Left lobe of liver (tissue), 2 donors: ENCODE results near the gene MIDN. TPM values are rescaled to one million over a fixed set of nuclear protein-coding genes. Genes with fewer than 3 reads are reported as not detected.

Source experiments
- ATAC-seq: fragments of 200-7000 bp; cut with Tn5 transposase; one replicate; pipeline ENCODE4 v1.9.1; 2020; ENCODE audit warnings: mild to moderate bottlenecking, moderate library complexity
- DNase-seq: peaks from one replicate; pipeline ENCODE4 v3.0.0-alpha.2; 2020; ENCODE audit warnings: low spot score
- total RNA-seq: library from RNA; stranded (reverse); gene quantifications from one replicate; pipeline ENCODE4 v1.2.1, GENCODE V29; 2021
- donor health status: DM: no; HTN: no; CAD: no; lungs with moderate emphysema.
- donor health status: DM: no; HTN: yes; CAD: no.

MIDN gene
- total RNA-seq, 1 donor from 2014 or later: 51.7 TPM

DNA sequence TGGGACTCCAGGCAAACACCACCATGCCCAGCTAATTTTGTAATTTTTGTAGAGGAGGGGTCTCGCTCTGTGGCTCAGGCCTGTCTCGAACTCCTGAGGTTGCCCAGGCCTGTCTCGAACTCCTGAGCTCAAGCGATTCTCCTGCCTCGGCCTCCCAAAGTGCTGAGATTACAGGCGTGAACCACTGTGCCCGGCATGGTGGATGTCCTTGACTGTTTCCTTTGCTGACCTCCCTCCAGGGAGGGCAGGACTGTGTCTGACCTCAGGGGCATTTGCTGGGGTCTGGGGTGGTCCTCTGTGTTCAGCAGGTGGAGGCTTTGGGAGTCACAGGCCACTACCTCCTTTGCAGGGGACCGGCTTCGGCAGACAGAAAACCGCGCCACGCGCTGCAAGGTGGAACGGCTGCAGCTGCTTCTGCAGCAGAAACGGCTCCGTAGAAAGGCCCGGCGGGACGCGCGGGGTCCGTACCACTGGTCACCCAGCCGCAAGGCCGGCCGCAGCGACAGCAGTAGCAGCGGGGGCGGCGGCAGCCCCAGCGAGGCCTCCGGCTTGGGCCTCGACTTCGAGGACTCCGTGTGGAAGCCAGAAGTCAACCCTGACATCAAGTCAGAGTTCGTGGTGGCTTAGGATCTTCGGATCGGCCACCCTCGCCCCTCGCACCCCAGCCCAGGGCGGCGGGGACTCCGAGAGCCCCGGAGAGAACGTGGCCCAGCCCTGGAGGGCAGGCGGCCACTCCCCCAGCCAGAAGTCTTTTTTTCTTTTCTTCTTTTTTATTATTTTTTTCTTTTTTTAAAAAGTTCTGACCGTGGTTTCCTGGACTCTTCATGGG, 8.5 kb downstream of the MIDN start:
- DNase-seq (no peak), ATAC-seq (no peak)

DNA sequence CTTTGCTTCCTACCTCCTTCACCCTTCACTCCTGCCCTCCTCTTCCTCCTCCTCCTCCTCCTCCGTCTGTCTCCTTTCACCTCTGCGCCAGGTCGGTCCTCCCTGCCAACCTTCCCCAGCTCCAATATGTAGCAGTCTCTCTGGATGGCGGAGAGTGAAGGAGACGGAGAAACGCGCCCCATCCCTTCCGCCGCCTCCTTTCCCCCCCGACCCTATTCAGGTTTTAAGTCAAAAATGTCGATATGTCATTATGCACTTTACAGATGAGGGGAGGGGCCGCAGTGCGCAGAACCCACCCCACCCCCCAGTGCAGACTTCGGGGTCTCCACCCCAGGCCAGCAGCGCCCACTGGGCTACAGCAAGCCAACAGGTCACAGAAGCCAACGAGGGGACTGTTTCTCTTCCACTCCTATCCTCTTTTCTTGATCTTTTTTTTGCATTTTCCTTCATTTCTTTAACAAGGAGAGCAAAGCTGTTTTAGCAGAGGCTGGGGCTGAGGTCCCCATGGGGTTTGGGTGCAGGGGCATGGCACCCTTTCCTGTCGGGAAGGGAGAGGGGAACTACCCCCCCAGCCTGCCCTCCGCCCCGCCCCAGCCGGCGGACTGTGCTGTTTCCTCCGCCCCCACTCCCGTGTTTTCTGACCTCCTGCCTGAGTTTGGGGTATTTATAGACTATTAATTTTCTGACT, 9.2 kb downstream of the MIDN start:
- no peak for ATAC-seq
- no peak for DNase-seq

DNA sequence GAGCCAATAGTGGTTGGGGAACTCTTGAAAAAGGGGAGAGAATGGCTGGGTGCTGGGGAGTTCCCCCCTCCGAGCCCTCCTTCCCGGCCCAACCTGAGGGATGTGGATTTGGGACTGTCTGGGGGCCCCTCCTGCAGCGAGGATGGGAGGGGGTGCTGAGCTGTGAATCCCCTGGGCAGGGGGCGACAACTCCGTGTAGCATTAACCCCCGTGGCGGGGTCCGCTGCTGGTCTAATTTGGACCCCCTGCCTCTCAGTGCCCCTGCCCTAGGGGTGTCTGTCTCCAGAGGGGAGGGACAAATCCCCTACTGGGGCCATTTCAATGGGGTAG, 9.7 kb downstream of the MIDN start:
- ATAC-seq (no peak), DNase-seq (no peak)

DNA sequence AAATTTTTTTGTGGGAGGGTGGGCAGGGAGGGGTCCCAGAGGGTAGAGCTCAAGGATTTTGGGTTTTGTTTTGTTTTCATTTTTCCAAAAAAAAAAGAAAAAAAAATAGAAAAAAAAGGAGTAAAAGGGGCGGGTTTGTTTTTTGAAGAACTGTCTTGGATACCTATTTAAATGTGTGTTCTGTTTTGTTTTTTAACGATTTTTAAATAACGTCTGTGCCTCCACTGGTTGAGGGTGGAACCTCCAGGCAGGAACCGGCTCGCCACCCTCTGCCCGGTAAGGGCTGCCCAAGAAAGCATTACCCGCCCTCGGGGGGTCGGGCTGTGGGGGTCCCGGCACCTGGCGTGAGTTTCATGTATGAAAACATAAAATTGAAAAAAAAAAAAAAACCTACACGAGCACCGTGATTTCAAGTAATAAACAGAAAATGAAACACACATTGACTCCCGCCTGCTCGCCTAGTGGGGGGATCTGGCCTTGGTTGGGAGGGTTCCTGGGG, 10.4 kb downstream of the MIDN start:
- ATAC-seq (no peak), DNase-seq (no peak)

- DNase-seq (peak; percentile 83), ATAC-seq (peak; percentile 16)
These were observed 11.0 kb downstream of the MIDN start for GRCh38 chr19:1259206-1259875.

DNA sequence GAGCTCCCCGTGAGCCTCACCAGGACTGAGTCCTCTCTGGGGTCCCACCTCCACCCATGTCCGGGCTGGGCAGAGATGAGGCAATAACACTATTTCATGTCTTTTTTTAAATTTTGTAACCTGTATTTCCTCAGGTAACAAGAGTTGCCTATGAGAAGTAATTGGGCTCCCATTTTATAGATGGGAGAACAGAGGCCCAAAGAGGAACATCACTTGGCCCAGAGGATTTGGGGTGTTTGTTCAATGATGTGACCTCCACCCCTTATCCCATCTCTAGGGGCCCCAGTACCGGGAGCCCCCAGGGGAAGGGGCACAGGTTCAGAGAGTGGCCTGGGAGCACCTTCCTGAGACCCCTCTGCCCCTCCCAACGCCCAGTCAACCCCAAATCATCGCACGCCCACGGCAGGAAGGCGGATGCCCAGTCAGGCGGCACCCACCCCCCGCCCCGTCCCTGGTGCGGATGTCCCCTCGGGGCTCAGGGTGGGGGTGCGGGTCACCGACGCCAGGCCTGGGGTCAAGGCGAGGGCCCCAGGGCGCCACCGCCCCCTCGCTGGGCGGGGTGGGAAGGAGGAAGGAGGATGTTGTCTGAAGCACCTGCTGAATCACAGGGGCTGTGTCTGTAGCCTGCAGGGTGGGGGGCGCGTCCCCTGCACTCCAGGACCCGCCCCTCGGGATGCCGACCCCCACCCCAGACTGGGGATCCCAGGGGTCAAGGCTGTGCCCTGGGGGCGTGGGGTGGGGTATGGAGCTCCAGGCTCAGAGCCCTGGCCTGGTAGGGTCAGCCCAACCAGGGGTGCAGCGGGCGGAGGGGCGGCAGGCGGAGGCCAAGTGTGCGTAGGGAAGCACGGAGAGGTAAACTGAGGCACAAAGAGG, 11.7 kb downstream of the MIDN start:
- ATAC-seq (no peak), DNase-seq (peak; percentile 61)

DNA sequence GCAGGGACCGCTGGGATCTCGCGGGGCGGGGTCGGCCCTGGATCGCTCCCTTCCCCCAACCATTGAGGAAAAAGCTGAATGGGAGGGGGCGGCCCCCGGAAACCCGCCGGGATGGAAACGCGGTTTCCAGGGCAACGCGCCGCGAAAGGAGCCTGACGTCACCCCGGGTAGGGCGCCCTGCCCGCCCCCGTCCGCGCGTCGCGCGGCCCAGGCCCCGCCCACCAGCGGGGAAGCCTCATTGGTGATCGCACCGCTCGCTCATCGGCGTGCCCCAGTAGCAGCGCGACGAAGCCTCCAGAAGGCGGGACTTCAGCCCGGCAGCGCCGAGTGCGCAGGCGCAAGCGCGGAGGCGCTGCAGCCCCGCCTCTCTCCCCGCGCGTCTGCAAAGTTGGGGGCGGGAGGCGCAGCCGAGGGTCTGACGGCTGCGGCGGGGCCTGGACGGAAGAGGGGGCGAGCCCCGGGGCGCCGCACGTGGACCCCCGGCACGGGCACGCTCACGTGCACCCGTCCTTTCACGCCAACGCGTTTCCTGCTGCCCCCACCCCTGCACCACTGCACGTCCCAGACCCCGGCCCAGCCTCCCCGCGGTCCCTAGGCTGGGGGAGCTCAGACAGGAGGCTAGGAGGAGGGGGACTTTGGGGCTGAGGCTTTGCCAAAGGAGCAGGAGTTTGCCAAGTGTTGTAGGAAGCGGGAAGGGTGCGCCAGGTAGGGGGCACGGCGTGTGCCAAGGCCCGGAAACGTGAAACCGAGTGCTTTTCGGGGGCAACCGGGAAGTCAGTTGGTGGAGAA, 12.6 kb downstream of the MIDN start:
- ATAC-seq (peak; percentile 70), DNase-seq (peak; percentile 98)

DNA sequence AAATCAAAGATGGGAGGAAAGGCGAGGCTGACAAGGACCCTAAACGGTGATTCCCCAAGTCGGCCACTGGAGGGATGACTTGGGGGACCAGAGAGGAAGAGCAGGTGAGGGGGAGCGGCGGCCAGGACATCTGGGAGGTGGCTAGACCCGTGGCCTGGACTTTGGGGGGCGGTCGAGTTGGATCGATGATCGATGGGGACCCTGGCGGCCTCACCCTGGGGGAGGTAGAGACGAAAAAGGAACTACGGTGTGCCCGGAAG, 13.1 kb downstream of the MIDN start:
- DNase-seq: no peak
- ATAC-seq: no peak

DNA sequence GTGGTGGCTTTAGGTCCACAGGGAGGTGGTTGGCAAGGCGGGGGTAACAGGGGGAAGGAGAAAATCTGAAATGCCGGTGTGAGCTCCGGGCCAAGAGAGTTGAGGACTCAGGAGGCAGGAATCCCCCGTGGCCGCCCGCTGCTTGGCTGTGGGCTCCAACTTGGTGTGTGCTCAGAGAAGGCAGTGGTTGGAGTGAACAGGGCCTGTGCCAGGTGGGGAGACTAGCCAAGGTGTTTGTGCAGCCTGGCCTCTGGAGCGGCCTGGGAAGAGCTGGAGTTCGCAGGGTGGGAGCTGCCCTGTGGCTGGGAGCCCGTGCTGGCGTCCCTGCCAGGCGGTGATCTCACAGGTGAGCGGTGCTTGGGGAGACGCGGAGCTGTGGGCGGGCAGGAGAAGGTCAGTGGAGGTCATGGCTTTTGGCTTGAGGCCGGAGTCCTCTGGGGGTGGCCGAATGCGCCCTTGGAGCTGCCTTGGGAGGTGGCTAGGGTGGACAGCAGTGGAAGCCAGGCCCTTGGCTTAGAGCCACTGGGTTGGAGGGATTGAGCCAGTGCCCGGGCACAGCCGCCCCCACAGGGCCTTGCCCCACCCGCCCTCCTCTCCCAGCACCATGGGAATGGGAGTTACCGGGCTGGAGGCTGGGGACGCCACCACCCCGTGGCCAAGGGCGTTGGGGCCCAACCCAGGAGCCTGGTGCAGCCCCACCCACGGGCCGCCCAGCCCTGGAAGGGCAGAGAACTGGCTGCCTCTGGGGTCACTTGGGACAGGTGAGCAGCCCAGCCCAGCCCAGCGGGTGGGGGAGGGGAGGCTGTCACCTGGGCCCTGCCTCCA, 13.6 kb downstream of the MIDN start:
- ATAC-seq: peak; percentile 61
- DNase-seq: peak; percentile 98

GRCh38 chr19:1262623-1263123, 14.3 kb downstream of the MIDN start:
- ATAC-seq (no peak), DNase-seq (no peak)

DNA sequence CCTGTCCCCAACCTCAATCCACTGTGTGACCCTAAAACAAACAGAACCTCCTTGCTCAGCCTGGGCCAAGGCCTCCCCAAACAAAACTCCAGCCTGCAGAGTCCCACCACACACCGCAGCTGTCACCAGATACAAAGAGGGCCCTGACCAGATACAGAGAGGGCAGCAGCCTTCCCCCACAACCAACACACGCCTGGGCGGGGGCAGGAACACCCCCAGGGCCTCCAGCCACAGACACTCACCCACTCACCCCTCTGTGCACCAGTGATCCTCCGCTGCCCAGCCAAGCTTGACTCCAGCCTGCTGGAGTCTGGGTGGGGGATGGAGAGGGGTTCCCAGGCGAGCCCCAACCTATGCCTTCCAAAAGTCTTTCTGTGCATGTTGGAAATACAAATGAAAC, 14.8 kb downstream of the MIDN start:
- ATAC-seq (no peak), DNase-seq (no peak)

DNA sequence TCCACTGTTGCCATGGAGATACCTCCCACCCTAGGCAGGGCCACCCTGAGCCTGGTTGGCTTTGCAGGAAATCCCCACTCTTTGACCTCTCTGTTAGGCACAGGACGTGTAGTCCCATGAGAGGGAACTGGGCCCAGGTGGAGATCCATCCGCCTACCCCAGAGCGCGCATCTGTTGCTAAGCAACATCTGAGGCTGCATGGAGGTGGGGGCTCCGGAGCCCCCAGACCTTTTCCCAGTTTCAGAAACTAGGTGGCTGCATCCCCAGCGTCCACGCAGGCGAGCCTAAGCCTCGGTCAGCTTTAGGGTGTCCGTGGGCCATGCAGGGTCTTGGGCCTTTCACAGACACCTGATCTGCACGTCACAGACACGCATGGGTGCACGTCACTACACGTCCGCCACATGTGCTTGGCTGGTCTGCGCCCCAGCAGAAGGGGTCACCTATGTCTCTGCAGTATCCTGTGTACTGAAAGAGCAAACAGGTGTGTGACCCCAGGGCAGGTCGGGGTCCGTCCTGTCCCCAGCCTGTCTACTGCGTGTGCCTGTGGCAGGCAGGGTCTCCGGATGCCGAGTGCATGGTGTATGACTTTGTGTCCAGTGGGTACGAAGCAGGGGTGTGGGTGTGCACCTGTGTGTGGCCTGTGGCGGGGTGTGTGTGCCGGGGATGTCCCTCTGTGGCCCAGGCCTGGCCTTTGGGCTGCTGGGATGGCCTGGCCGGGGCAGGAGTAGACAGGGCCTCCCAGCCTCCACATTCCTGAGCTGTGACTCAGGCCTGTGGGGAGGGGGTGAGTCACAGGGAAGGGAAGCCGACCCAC, 16.6 kb downstream of the MIDN start:
- ATAC-seq (no peak), DNase-seq (peak; percentile 52)

- no peak for ATAC-seq
- peak; percentile 63 for DNase-seq
These were observed 17.3 kb downstream of the MIDN start for GRCh38 chr19:1265615-1266128.

DNA sequence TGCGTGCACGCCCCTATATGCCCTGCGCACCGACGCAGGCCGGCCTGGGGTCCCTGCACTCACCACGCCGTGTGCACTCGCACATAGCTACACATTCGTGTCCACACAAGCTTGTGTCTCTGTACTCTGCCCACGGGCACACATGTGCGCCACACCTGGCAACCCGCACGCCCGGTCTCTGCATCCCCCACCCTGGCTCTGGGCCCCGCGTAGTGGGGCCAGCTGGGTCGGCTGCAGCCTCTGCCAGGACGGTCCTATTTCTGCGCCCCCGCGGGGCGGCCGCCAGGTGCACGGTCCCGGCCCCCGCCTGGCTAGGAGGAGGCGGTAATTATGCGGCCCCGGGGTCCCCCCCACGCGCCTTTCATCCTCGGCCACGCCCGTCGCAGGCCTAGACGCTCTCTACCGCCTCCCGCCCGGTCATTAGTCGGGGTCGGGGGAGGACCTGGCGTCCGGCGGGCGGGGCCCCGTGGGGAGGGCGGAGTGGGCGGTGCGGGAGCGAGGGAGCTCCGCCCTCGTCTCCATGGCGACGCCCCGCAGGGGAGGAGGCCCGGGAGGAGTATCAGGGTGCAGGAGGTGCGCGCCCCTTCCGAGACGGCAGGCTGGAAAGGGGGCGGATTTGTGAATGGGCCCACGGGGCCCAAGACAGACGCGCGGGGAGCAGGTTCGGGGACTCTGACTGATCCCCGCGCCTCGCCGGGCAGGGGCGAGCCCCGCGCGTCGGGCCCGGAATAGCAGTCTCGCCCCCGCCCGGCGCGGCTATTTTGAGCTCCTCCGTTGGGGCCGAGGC, 17.9 kb downstream of the MIDN start:
- ATAC-seq: peak; percentile 60

GRCh38 chr19:1266916-1267476, 18.6 kb downstream of the MIDN start:
- ATAC-seq (peak; percentile 55), DNase-seq (peak; percentile 84)

More for the DNA sequence above, 17.9 kb downstream of the MIDN start:
- peak; percentile 93 for DNase-seq

DNA sequence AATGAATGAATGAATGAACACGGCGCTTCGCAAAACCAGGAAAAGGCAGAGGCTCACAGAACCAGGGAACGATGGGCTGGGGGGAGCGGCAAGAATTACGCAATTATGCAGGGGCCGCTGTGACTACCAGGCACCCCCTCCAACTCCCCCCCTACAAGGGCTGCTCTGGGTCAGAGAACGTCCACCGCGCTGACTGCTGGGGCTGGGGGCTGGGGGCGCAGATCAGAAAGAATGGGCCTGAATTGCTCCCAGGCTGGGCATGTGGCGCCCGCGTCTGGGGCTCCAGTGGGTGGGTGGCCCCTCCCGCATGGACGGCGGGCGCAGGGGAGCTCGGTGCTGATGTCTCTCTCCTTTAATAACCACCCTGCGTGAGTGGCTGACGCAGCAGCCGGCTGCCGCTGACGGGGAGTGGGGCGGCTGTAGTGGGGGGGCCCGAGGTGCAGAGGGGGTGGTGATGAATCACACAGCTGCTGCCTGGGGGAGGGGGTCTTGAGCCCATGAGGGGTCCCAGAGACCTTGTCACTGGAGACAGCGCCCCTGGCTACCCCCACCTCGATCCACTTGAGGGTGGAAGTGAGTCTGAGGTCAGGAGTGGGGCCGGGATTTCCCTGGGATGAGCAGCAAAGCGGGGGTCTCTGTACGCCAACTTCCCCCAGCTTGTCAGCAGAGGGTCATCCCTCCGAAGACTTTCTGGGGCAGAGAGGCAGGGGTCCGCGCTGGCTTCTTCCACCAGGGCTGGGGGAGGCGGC, 19.3 kb downstream of the MIDN start:
- ATAC-seq: no peak
- peak; percentile 58 for DNase-seq
